Keratinocyte (primary cell): ENCODE results near the gene PRR29. TPM values are rescaled to one million over a fixed set of nuclear protein-coding genes. Genes with fewer than 3 reads are reported as not detected.

Experiments used
- DNase-seq: peaks from one replicate; pipeline ENCODE4 v3.0.0-alpha.2; 2011; ENCODE audit warnings: low read depth, missing footprints, low spot score
- FAIRE-seq: peaks from 2 replicates; lab custom pipeline; 2011; peaks lifted over from hg19 to GRCh38; lab: Jason Lieb, UNC
- H2AFZ ChIP-seq: 2 replicates; pipeline ENCODE4 v1.6.0; 2012; ENCODE audit warnings: low read length, control low read depth, inconsistent platforms; ENCODE audit not compliant: control insufficient read depth
- H3K27ac ChIP-seq: 2 replicates; pipeline ENCODE4 v1.5.1; 2011; ENCODE audit warnings: low read length; ENCODE audit not compliant: control insufficient read depth, insufficient read depth
- H3K27me3 ChIP-seq: 3 replicates; pipeline ENCODE4 v1.6.0; 2011; ENCODE audit warnings: low read length; ENCODE audit not compliant: control insufficient read depth, insufficient read depth; ENCODE audit errors: extremely low read depth
- H3K36me3 ChIP-seq, 2 experiments: 2 replicates in 1 of 2; 3 replicates in 1 of 2; pipeline ENCODE4 v1.5.1; 2011; ENCODE audit warnings: low read length in 2 of 2, mild to moderate bottlenecking in 1 of 2; ENCODE audit not compliant: control insufficient read depth in 2 of 2, insufficient read depth in 2 of 2; ENCODE audit errors: extremely low read depth in 1 of 2
- H3K4me1 ChIP-seq: 3 replicates; pipeline ENCODE4 v1.5.1; 2011; ENCODE audit warnings: low read length; ENCODE audit not compliant: control insufficient read depth, insufficient read depth; ENCODE audit errors: extremely low read depth
- H3K4me2 ChIP-seq: 3 replicates; pipeline ENCODE4 v1.6.0; 2011; ENCODE audit warnings: low read depth, low read length; ENCODE audit not compliant: control insufficient read depth, insufficient read depth; ENCODE audit errors: extremely low read depth
- H3K4me3 ChIP-seq, 3 experiments: fragments of 200-600 bp in 1 of 3; sonication (generic) in 1 of 3; 2 replicates in 2 of 3; 3 replicates in 1 of 3; pipeline ENCODE4 v1.5.1; 2011 to 2016; ENCODE audit warnings: low read length in 3 of 3, mild to moderate bottlenecking in 3 of 3, control low read depth in 2 of 3, inconsistent platforms in 1 of 3, low read depth in 1 of 3, mixed read lengths in 1 of 3, mixed run types in 1 of 3, moderate library complexity in 1 of 3; ENCODE audit not compliant: control insufficient read depth in 2 of 3, insufficient read depth in 2 of 3; ENCODE audit errors: extremely low read depth in 1 of 3
- H3K79me2 ChIP-seq: 2 replicates; pipeline ENCODE4 v1.6.0; 2012; ENCODE audit warnings: low read length; ENCODE audit not compliant: control insufficient read depth, insufficient read depth
- H3K9ac ChIP-seq: 3 replicates; pipeline ENCODE4 v1.6.0; 2011; ENCODE audit warnings: low read length; ENCODE audit not compliant: control insufficient read depth, insufficient read depth; ENCODE audit errors: extremely low read depth
- H3K9me1 ChIP-seq: 3 replicates; pipeline ENCODE4 v1.6.0; 2011; ENCODE audit warnings: low read length; ENCODE audit not compliant: control insufficient read depth, insufficient read depth; ENCODE audit errors: extremely low read depth
- H3K9me3 ChIP-seq: 2 replicates; pipeline ENCODE4 v1.5.1; 2012; ENCODE audit warnings: low read depth, low read length; ENCODE audit not compliant: control insufficient read depth
- H4K20me1 ChIP-seq: 3 replicates; pipeline ENCODE4 v1.6.0; 2011; ENCODE audit warnings: low read length; ENCODE audit not compliant: control insufficient read depth, insufficient read depth; ENCODE audit errors: extremely low read depth
- CTCF ChIP-seq, 3 experiments: IDR thresholded peaks in 1 of 3; conservative IDR thresholded peaks in 1 of 3; optimal IDR thresholded peaks in 1 of 3; 2 replicates in 2 of 3; 3 replicates in 1 of 3; pipeline versions ENCODE3 to v1.5.1; 2011; ENCODE audit warnings: low read length in 3 of 3, mild to moderate bottlenecking in 3 of 3, moderate library complexity in 2 of 3, control low read depth in 1 of 3, inconsistent platforms in 1 of 3; ENCODE audit not compliant: insufficient read depth in 2 of 3; ENCODE audit errors: extremely low read depth in 1 of 3
- EZH2 ChIP-seq: IDR thresholded peaks from one replicate; pipeline ENCODE4 v1.6.1; 2012; ENCODE audit warnings: inconsistent platforms, mild to moderate bottlenecking, low read length, moderate library complexity
- dilution Hi-C: fragments of 300-500 bp; cut with MboI; formaldehyde crosslinking; loops from one replicate; pipeline ENCODE4 v1.7.0; 2020; ENCODE audit warnings: low sequenced_read_pairs; ENCODE audit not compliant: extremely low pct_ligation_motif_present
- polyA plus RNA-seq, 5 experiments: library from polyadenylated mRNA; depleted of rRNA in 3 of 5; stranded (reverse) in 3 of 5; stranded (forward) in 1 of 5; unstranded in 1 of 5; fragments of >200 nt; gene quantifications; 1 replicate in 1 of 5; 2 replicates in 3 of 5; 3 replicates in 1 of 5; pipeline versions ENCODE4 v1.2.1 to v1.2.3, GENCODE V29; 2011 to 2012; ENCODE audit warnings: missing spikeins in 2 of 5, low read depth in 1 of 5, low replicate concordance in 1 of 5

PRR29 gene
- polyA plus RNA-seq, 1 donor (not counting 4 experiments of a cell fraction or from before 2014, with no cell fraction given), result 0.01 TPM

GRCh38 chr17:63975541-63976092, 22.5 kb upstream of the PRR29 start:
- no peak for DNase-seq
- Histone ChIP-seq H4K20me1 (no peaks in the 10 kb centered on the region), H3K27ac (no peak overlapping the region), H3K4me2 (no peak overlapping the region), H3K4me1 (peaks cover 19% of the 10 kb centered on the region), H3K9me1 (peaks cover 3% of the 10 kb centered on the region), H3K27me3 (peaks cover 3% of the 10 kb centered on the region), H3K36me3 (no peaks in the 10 kb centered on the region), H3K9ac (no peak overlapping the region), H3K79me2 (no peaks in the 10 kb centered on the region), H3K9me3 (no peaks in the 10 kb centered on the region), H2AFZ (no peak overlapping the region), H3K4me3 (no peak overlapping the region)
- dilution Hi-C loops, result no loop called here
- TF ChIP-seq CTCF (optimal IDR thresholded peaks at IDR 0.05 in 1 of 3, IDR thresholded peaks at IDR 0.05 in 1 of 3, conservative IDR thresholded peaks at IDR 0.05 in 1 of 3; ENCODE audit: extremely low read depth in 1 of 3, insufficient read depth in 2 of 3, low read length in 3 of 3) (no peak), EZH2 (no peak)
- peak; percentile 5 for FAIRE-seq

GRCh38 chr17:63976702-63977101, 21.4 kb upstream of the PRR29 start:
- Histone ChIP-seq H4K20me1 (no peaks in the 10 kb centered on the region), H3K27me3 (peaks cover 3% of the 10 kb centered on the region), H3K4me1 (peaks cover 19% of the 10 kb centered on the region), H3K9me1 (peaks cover 3% of the 10 kb centered on the region), H3K9me3 (no peaks in the 10 kb centered on the region), H2AFZ (no peak overlapping the region), H3K27ac (no peak overlapping the region), H3K4me2 (no peak overlapping the region), H3K36me3 (no peaks in the 10 kb centered on the region), H3K79me2 (no peaks in the 10 kb centered on the region), H3K4me3 (no peak overlapping the region), H3K9ac (no peak overlapping the region)
- dilution Hi-C loops, result no loop called here
- no peak for FAIRE-seq
- TF ChIP-seq EZH2, result no peak
- no peak for TF ChIP-seq CTCF (optimal IDR thresholded peaks at IDR 0.05 in 1 of 3, IDR thresholded peaks at IDR 0.05 in 1 of 3, conservative IDR thresholded peaks at IDR 0.05 in 1 of 3; ENCODE audit: extremely low read depth in 1 of 3, insufficient read depth in 2 of 3, low read length in 3 of 3)
- DNase-seq, result no peak
